Measurements from ENCODE around the gene SCO1.

GRCh38 chr17:10657879-10658278 lies 39.5 kb downstream of the SCO1 start:
- TF ChIP-seq CTCF (IDR thresholded peaks at IDR 0.05): no peak
- TF ChIP-seq POLR2AphosphoS5 (IDR thresholded peaks at IDR 0.05): no peak

Data from transverse colon (tissue), 4 donors.